GM12878 (cell line): Measurements from ENCODE around the gene S1PR2. TPM values are rescaled to one million over a fixed set of nuclear protein-coding genes. Genes with fewer than 3 reads are reported as not detected.

Experiments
- ATAC-seq: fragments of 200-7000 bp; cut with Tn5 transposase; 3 replicates; pipeline ENCODE4 v1.9.1; 2020; ENCODE audit warnings: mild to moderate bottlenecking, moderate library complexity
- BruUV-seq: library from RNA; stranded (reverse); fragments of 400-500 nt; replicated peaks from 2 replicates; lab custom pipeline; 2021; lab: Mats Ljungman, UMichigan
- CTCF ChIA-PET: fragments of 300-600 bp; sonication (Branson Sonifier 250); formaldehyde crosslinking; extraction: SDS; loops from one replicate; lab custom pipeline; 2021; ENCODE audit warnings: inconsistent platforms; lab: Yijun Ruan, JAX
- POLR2A ChIA-PET: fragments of 350-600 bp; formaldehyde crosslinking; extraction: SDS; loops from one replicate; lab custom pipeline; 2021; ENCODE audit warnings: inconsistent platforms; lab: Charles Lee
- RAD21 ChIA-PET: fragments of 300-600 bp; sonication (Branson Sonifier 250); formaldehyde crosslinking; loops from one replicate; lab custom pipeline; 2023; ENCODE audit warnings: antibody characterized with exemption; ENCODE audit not compliant: unreplicated experiment; lab: Charles Lee
- SMC1A ChIA-PET: fragments of 300-600 bp; sonication (Branson Sonifier 250); formaldehyde crosslinking; loops from one replicate; lab custom pipeline; 2023; ENCODE audit not compliant: unreplicated experiment, uncharacterized antibody; lab: Charles Lee
- DNase-seq: peaks from one replicate; pipeline ENCODE4 v3.0.0-alpha.2; 2011; ENCODE audit warnings: low read depth, low spot score
- FAIRE-seq: peaks from 3 replicates; lab custom pipeline; 2011; peaks lifted over from hg19 to GRCh38; lab: Jason Lieb, UNC
- H2AFZ ChIP-seq: 2 replicates; pipeline ENCODE4 v1.6.0; 2011; ENCODE audit warnings: low read depth, low read length, control low read depth; ENCODE audit not compliant: control insufficient read depth
- H3K27ac ChIP-seq: 2 replicates; pipeline ENCODE4 v1.5.1; 2011; ENCODE audit warnings: control low read depth; ENCODE audit not compliant: control insufficient read depth, insufficient read depth
- H3K27me3 ChIP-seq, 2 experiments: replicated peaks in 1 of 2; 2 replicates each; pipeline versions ENCODE4 v1.6.0 to v1.6.1; 2011; ENCODE audit warnings: low read length in 1 of 2; ENCODE audit not compliant: control insufficient read depth in 2 of 2, insufficient read depth in 2 of 2
- H3K36me3 ChIP-seq, 2 experiments: 2 replicates each; pipeline ENCODE4 v1.5.1; 2011; ENCODE audit warnings: low read length in 1 of 2; ENCODE audit not compliant: control insufficient read depth in 2 of 2, insufficient read depth in 2 of 2
- H3K4me1 ChIP-seq: 2 replicates; pipeline ENCODE4 v1.6.1; 2011; ENCODE audit warnings: mild to moderate bottlenecking, low read length, moderate library complexity, mixed read lengths; ENCODE audit not compliant: control insufficient read depth, insufficient read depth
- H3K4me2 ChIP-seq: 2 replicates; pipeline ENCODE4 v1.6.0; 2011; ENCODE audit warnings: control low read depth; ENCODE audit not compliant: control insufficient read depth, insufficient read depth
- H3K4me3 ChIP-seq: fragments of 200-600 bp; sonication (generic); 2 replicates; pipeline ENCODE4 v1.5.1; 2016
- H3K79me2 ChIP-seq: 2 replicates; pipeline ENCODE4 v1.6.0; 2011; ENCODE audit warnings: low read length; ENCODE audit not compliant: control insufficient read depth, insufficient read depth
- H3K9ac ChIP-seq: 2 replicates; pipeline ENCODE4 v1.8.0; 2011; ENCODE audit warnings: low read length, control low read depth, mixed read lengths; ENCODE audit not compliant: control insufficient read depth, insufficient read depth
- H3K9me3 ChIP-seq: replicated peaks from 3 replicates; pipeline ENCODE4 v1.5.1; 2011; ENCODE audit warnings: mild to moderate bottlenecking, low read length; ENCODE audit not compliant: control insufficient read depth, insufficient read depth
- H4K20me1 ChIP-seq: 2 replicates; pipeline ENCODE4 v1.6.0; 2011; ENCODE audit not compliant: control insufficient read depth, insufficient read depth
- BCL11A ChIP-seq: IDR thresholded peaks from 2 replicates; pipeline ENCODE4 v1.6.1; 2011; ENCODE audit warnings: low read depth, low read length
- CHD4 ChIP-seq: fragments of 200-600 bp; sonication (generic); IDR thresholded peaks from 2 replicates; pipeline ENCODE4 v1.6.1; 2016; ENCODE audit warnings: mild to moderate bottlenecking
- CREB1 ChIP-seq: IDR thresholded peaks from 2 replicates; pipeline ENCODE4 v1.6.1; 2012; ENCODE audit warnings: low read depth, mild to moderate bottlenecking, inconsistent platforms
- CREM ChIP-seq: IDR thresholded peaks from 2 replicates; pipeline ENCODE4 v1.6.1; 2014; ENCODE audit warnings: antibody characterized with exemption, low read depth
- ESRRA ChIP-seq: IDR thresholded peaks from 2 replicates; pipeline ENCODE4 v1.6.1; 2012; ENCODE audit warnings: mild to moderate bottlenecking, low read length, improper control_type of control experiment
- ETV6 ChIP-seq, 2 experiments: fragments of 450-650 bp in 1 of 2; IDR thresholded peaks in 1 of 2; conservative IDR thresholded peaks in 1 of 2; 2 replicates each; pipeline ENCODE4 v1.6.1; 2014; ENCODE audit warnings: antibody characterized with exemption in 1 of 2, borderline replicate concordance in 1 of 2, low read depth in 1 of 2, mild to moderate bottlenecking in 1 of 2, moderate library complexity in 1 of 2
- FOXM1 ChIP-seq: IDR thresholded peaks from 2 replicates; pipeline ENCODE4 v1.6.1; 2012; ENCODE audit warnings: low read depth, mild to moderate bottlenecking, inconsistent platforms, low read length, moderate library complexity
- HDGF ChIP-seq: fragments of 450-650 bp; IDR thresholded peaks from 2 replicates; pipeline ENCODE4 v1.6.1; 2016; ENCODE audit warnings: antibody characterized with exemption
- KLF5 ChIP-seq: fragments of 450-650 bp; IDR thresholded peaks from 2 replicates; pipeline ENCODE4 v1.6.1; 2014; ENCODE audit warnings: mild to moderate bottlenecking; ENCODE audit not compliant: partially characterized antibody
- MLLT1 ChIP-seq: fragments of 450-650 bp; IDR thresholded peaks from 2 replicates; pipeline ENCODE4 v1.6.1; 2016; ENCODE audit warnings: mild to moderate bottlenecking
- MYB ChIP-seq: fragments of 150-350 bp; IDR thresholded peaks from 2 replicates; pipeline ENCODE4 v1.6.1; 2014; ENCODE audit warnings: mild to moderate bottlenecking, low read depth, low read length, borderline replicate concordance
- PRDM15 ChIP-seq: fragments of 450-650 bp; formaldehyde crosslinking; IDR thresholded peaks from 2 replicates; pipeline ENCODE4 v1.4.0; 2020; ENCODE audit warnings: mild to moderate bottlenecking, moderate library complexity
- SIX5 ChIP-seq: IDR thresholded peaks from 2 replicates; pipeline ENCODE4 v1.6.1; 2011; ENCODE audit warnings: mild to moderate bottlenecking, low read depth, low read length, moderate library complexity; ENCODE audit not compliant: severe bottlenecking
- SRF ChIP-seq, 2 experiments: IDR thresholded peaks; 2 replicates each; pipeline ENCODE4 v1.6.1; 2011; ENCODE audit warnings: low read depth in 2 of 2, low read length in 2 of 2, mild to moderate bottlenecking in 1 of 2, moderate library complexity in 1 of 2
- TBL1XR1 ChIP-seq: IDR thresholded peaks from 2 replicates; pipeline ENCODE4 v1.6.1; 2012; ENCODE audit warnings: low read depth, low read length, improper control_type of control experiment
- ZBED1 ChIP-seq: IDR thresholded peaks from 2 replicates; pipeline ENCODE4 v1.6.1; 2016; ENCODE audit warnings: borderline replicate concordance
- ZNF592 ChIP-seq: fragments of 450-650 bp; IDR thresholded peaks from 2 replicates; pipeline ENCODE4 v1.6.1; 2017; ENCODE audit warnings: mild to moderate bottlenecking, moderate library complexity
- WGBS: methylation state at CpG from one replicate; pipeline ENCODE4 v1.1.6; 2016; ENCODE audit warnings: low lambda C conversion rate; ENCODE audit not compliant: insufficient replicate concordance, insufficient coverage; ENCODE audit errors: missing lambda C conversion rate; 5-methylcytosine and 5-hydroxymethylcytosine counted together
- in situ Hi-C: fragments of 300-500 bp; cut with MboI; formaldehyde crosslinking; loops from 9 replicates; pipeline ENCODE4 v1.14.3; 2018; ENCODE audit warnings: mixed read lengths
- intact Hi-C: fragments of 100-400 bp; cut with micrococcal nuclease; formaldehyde crosslinking; loops from one replicate; pipeline ENCODE4 v1.14.2; 2022; ENCODE audit not compliant: unreplicated experiment
- polyA plus RNA-seq, 11 experiments: library from polyadenylated mRNA; depleted of rRNA in 4 of 11; unstranded in 6 of 11; stranded (reverse) in 5 of 11; fragments of >200 nt; fragmentation: Nextera tagmentation in 4 of 11; fragmentation: Illumina TruSeq in 1 of 11; extraction: Ambion mirVana in 4 of 11; extraction: Trizol in 1 of 11; gene quantifications; 1 replicate in 1 of 11; 2 replicates in 10 of 11; pipeline versions ENCODE4 v1.2.1 to v1.2.3, GENCODE V29; 2011 to 2016; ENCODE audit warnings: inconsistent platforms in 2 of 11, missing spikeins in 2 of 11, low read depth in 1 of 11
- total RNA-seq, 4 experiments: library from RNA; depleted of rRNA in 3 of 4; stranded (reverse); fragments of >200 nt in 3 of 4; fragmentation: Illumina TruSeq in 1 of 4; extraction: Trizol in 1 of 4; gene quantifications; 2 replicates each; pipeline versions ENCODE4 v1.2.1 to v1.2.3, GENCODE V29; 2013 to 2021

Gene S1PR2
- total and polyA plus RNA-seq, 10 of the 15 experiments (the other 5 are each of a cell fraction or from before 2014, with no cell fraction given), result 4.9 to 26.8 (median 11.6) TPM

GRCh38 chr19:10182076-10182475, 49.1 kb downstream of the S1PR2 start:
- intact Hi-C loops, result no loop called here
- H3K9me3 ChIP-seq, result no peaks in the 10 kb centered on the region
- H2AFZ ChIP-seq, result no peak overlapping the region
- peaks cover 31% of the 10 kb centered on the region for H3K79me2 ChIP-seq
- DNase-seq (no peak), ATAC-seq (no peak), FAIRE-seq (no peak)
- in situ Hi-C loops, result no loop called here
- RAD21 ChIA-PET, result no interaction called here
- H3K4me2 ChIP-seq, result no peak overlapping the region
- H3K4me1 ChIP-seq, result no peaks in the 10 kb centered on the region
- 93% methylated on average over 1 of the region's 1 CpG for WGBS
- no peak overlapping the region for H3K27ac ChIP-seq
- CTCF ChIA-PET, result interaction anchor here (0.5 to 2.0 kb wide), 2 partner anchors 68 to 161 kb away, joined by 3 to 6 read pairs; no protein-coding TSS in a partner anchor
- peaks cover 23 to 30% of the 10 kb centered on the region in 2 experiments for H3K36me3 ChIP-seq
- no TSS peak for BruUV-seq
- SMC1A ChIA-PET, result interaction anchor here (1.4 to 2.1 kb wide), 4 partner anchors 15 to 69 kb away, joined by 3 to 8 read pairs (median 4); no protein-coding TSS in a partner anchor
- POLR2A ChIA-PET, result interaction anchor here (0.6 kb wide), 1 partner anchor 37 kb away, joined by 3 read pairs; no protein-coding TSS in a partner anchor
- no peak overlapping the region for H3K4me3 ChIP-seq
- no peak overlapping the region for H3K9ac ChIP-seq
- no peaks in the 10 kb centered on the region for H3K27me3 ChIP-seq
- H4K20me1 ChIP-seq, result no peaks in the 10 kb centered on the region
- no peak for TF ChIP-seq TBL1XR1
- TF ChIP-seq HDGF, result no peak
- TF ChIP-seq CREB1, result no peak
- TF ChIP-seq PRDM15 (CRISPR knock-in tag), result no peak
- no peak for TF ChIP-seq MYB
- TF ChIP-seq KLF5, result no peak
- no peak for TF ChIP-seq ZNF592
- no peak for TF ChIP-seq ZBED1
- TF ChIP-seq SIX5, result no peak
- TF ChIP-seq FOXM1, result no peak
- TF ChIP-seq MLLT1, result no peak
- TF ChIP-seq ESRRA, result no peak
- TF ChIP-seq BCL11A, result no peak
- no peak for TF ChIP-seq ETV6 (conservative IDR thresholded peaks at IDR 0.05 in 1 of 2, IDR thresholded peaks at IDR 0.05 in 1 of 2; ENCODE audit: borderline replicate concordance in 1 of 2, low read depth in 1 of 2)
- TF ChIP-seq CHD4, result no peak
- no peak for TF ChIP-seq SRF (IDR thresholded peaks at IDR 0.05; ENCODE audit: low read depth in 2 of 2, low read length in 2 of 2)
- no peak for TF ChIP-seq CREM
